Mesendoderm (in vitro differentiated cells): ENCODE data around the gene SOX8.
"Not testable (repeated sequence)": the region's sequence is repeated elsewhere in the genome, so short reads cannot be mapped to it uniquely, and the experiment has no call there.

Source experiments
- DNase-seq: peaks from one replicate; pipeline ENCODE4 v3.0.0; 2013
- H2AK5ac ChIP-seq: 2 replicates; pipeline ENCODE4 v1.6.1; 2013; ENCODE audit warnings: low read length, inconsistent platforms
- H2BK120ac ChIP-seq: 2 replicates; pipeline ENCODE4 v1.6.1; 2013; ENCODE audit warnings: low read depth, mild to moderate bottlenecking, low read length, moderate library complexity, mixed read lengths
- H2BK15ac ChIP-seq: replicated peaks from 2 replicates; pipeline ENCODE4 v1.6.1; 2013; ENCODE audit warnings: low read depth, mild to moderate bottlenecking, moderate library complexity
- H2BK5ac ChIP-seq: 2 replicates; pipeline ENCODE4 v1.6.1; 2013; ENCODE audit warnings: low read length, inconsistent platforms
- H3K18ac ChIP-seq: 2 replicates; pipeline ENCODE4 v1.6.1; 2013; ENCODE audit warnings: mild to moderate bottlenecking, low read length, mixed read lengths
- H3K23ac ChIP-seq: one replicate; pipeline ENCODE4 v1.6.1; 2013; ENCODE audit warnings: low read length
- H3K27ac ChIP-seq: 2 replicates; pipeline ENCODE4 v1.5.1; 2013; ENCODE audit warnings: low read depth, mild to moderate bottlenecking, inconsistent platforms, low read length, moderate library complexity
- H3K27me3 ChIP-seq: 2 replicates; pipeline ENCODE4 v1.6.1; 2013; ENCODE audit warnings: low read length, control low read depth, mild to moderate bottlenecking, inconsistent platforms; ENCODE audit not compliant: insufficient read depth, poor library complexity
- H3K36me3 ChIP-seq: 2 replicates; pipeline ENCODE4 v1.6.1; 2013; ENCODE audit warnings: low read length, inconsistent platforms; ENCODE audit not compliant: control insufficient read depth, insufficient read depth
- H3K4ac ChIP-seq: one replicate; pipeline ENCODE4 v1.6.1; 2013; ENCODE audit warnings: low read depth, mild to moderate bottlenecking, low read length, moderate library complexity
- H3K4me1 ChIP-seq: 2 replicates; pipeline ENCODE4 v1.6.1; 2013; ENCODE audit warnings: low read depth, low read length, inconsistent platforms; ENCODE audit not compliant: control insufficient read depth
- H3K4me2 ChIP-seq: 2 replicates; pipeline ENCODE4 v1.6.1; 2013; ENCODE audit warnings: low read length
- H3K4me3 ChIP-seq: 2 replicates; pipeline ENCODE4 v1.5.1; 2013; ENCODE audit warnings: mild to moderate bottlenecking, low read length
- H3K56ac ChIP-seq: one replicate; pipeline ENCODE4 v1.6.1; 2013; ENCODE audit warnings: low read length
- H3K79me1 ChIP-seq: 2 replicates; pipeline ENCODE4 v1.6.1; 2013; ENCODE audit warnings: low read length, inconsistent platforms
- H3K79me2 ChIP-seq: 2 replicates; pipeline ENCODE4 v1.6.1; 2013; ENCODE audit warnings: mild to moderate bottlenecking, low read length; ENCODE audit not compliant: control insufficient read depth, insufficient read depth
- H3K9ac ChIP-seq: 2 replicates; pipeline ENCODE4 v1.6.1; 2013; ENCODE audit warnings: low read length, inconsistent platforms
- H4K5ac ChIP-seq: one replicate; pipeline ENCODE4 v1.6.1; 2013; ENCODE audit warnings: low read length
- H4K8ac ChIP-seq: one replicate; pipeline ENCODE4 v1.6.1; 2013; ENCODE audit warnings: low read depth, mild to moderate bottlenecking, control low read depth, low read length, moderate library complexity
- WGBS: extraction: QIAGEN DNeasy Blood & Tissue Kit; methylation state at CpG from one replicate; pipeline ENCODE4 v1.1.7; 2013; ENCODE audit warnings: low lambda C conversion rate, missing lambda C conversion rate; ENCODE audit not compliant: insufficient coverage; ENCODE audit errors: extremely low coverage; 5-methylcytosine and 5-hydroxymethylcytosine counted together

SOX8 gene

DNA sequence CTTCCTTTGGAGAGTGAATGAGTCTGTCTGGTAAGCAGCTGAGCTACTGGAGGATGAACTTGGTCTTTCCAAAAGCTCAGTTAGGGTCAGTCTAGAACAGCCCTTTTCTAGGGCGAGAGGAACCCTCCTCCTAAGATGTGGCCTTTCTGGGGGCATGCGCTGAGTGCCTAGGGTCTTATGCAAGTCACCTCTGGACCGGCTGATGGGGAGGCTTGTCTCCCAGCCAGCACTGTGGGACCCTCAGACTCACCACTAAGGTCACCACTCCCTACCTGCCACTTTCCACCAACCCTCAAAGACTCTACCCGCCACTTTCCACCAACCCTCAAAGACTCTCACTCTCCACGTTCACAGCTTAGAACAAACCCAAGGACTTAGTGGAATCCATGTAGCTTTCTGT is 37.6 kb upstream of the SOX8 start:
- no peak overlapping the region for H3K4me2 ChIP-seq

DNA sequence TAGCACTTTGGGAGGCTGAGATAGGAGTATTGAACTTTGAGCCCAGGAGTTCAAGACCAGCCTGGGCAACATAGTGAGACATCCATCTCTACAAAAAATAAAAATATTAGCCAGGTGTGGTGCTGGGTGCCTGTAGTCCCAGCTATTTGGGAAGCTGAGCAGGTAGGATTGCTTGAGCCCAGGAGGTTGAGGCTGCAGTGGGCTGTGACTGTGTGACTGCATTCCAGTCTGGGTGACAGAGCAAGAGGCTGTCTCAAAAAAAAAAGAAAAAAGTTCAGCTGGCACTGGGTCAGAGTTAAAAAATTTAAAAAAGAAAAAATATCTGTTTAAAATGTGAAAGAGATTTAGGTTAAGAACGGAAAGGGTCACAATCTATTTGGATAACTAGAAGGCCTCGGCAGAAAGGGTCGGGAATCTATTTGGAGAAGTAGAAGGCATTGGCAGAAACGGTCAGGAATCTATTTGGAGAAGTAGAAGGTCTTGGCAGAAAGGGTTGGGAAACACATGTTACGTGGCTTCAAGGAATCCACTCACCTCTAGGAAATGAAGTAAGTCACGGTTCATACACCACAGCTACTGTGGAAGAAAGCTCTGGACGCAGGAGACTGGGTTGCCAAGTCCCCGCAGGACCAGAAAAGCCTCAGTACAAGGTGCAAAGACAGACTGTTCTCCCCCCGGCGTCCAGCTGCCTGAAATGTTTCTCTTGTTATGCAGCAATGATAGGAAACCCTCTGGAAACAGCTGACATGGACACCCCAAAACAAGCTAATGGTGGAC is 36.1 kb upstream of the SOX8 start:
- H3K4me2 ChIP-seq, result no peak overlapping the region
- no peaks in the 10 kb centered on the region for H3K36me3 ChIP-seq
- no peak overlapping the region for H3K9ac ChIP-seq
- H3K79me2 ChIP-seq, result no peaks in the 10 kb centered on the region
- H2AK5ac ChIP-seq, result no peak overlapping the region
- DNase-seq, result no peak
- H3K18ac ChIP-seq, result no peak overlapping the region
- no peak overlapping the region for H4K5ac ChIP-seq
- no peaks in the 10 kb centered on the region for H3K79me1 ChIP-seq
- H3K27ac ChIP-seq, result no peak overlapping the region
- no peak overlapping the region for H4K8ac ChIP-seq
- no peak overlapping the region for H2BK5ac ChIP-seq
- no peaks in the 10 kb centered on the region for H3K4me1 ChIP-seq
- H2BK120ac ChIP-seq, result no peak overlapping the region
- H2BK15ac ChIP-seq, result no peak overlapping the region
- WGBS, result 100% methylated on average over 3 of the region's 10 CpGs
- no peak overlapping the region for H3K4me3 ChIP-seq
- no peak overlapping the region for H3K23ac ChIP-seq
- no peaks in the 10 kb centered on the region for H3K27me3 ChIP-seq
- H3K4ac ChIP-seq, result no peak overlapping the region
- no peak overlapping the region for H3K56ac ChIP-seq

More for the DNA sequence above, 37.6 kb upstream of the SOX8 start:
- H4K8ac ChIP-seq, result no peak overlapping the region
- H2BK5ac ChIP-seq, result no peak overlapping the region
- no peaks in the 10 kb centered on the region for H3K79me2 ChIP-seq
- no peaks in the 10 kb centered on the region for H3K4me1 ChIP-seq
- H2BK120ac ChIP-seq, result no peak overlapping the region
- no peak for DNase-seq
- no peak overlapping the region for H3K27ac ChIP-seq
- no peak overlapping the region for H3K9ac ChIP-seq
- H3K4ac ChIP-seq, result no peak overlapping the region
- no peak overlapping the region for H3K18ac ChIP-seq
- no peak overlapping the region for H2BK15ac ChIP-seq
- no peak overlapping the region for H3K4me3 ChIP-seq
- no CpG with 5 or more reads among the region's 5 CpGs for WGBS
- no peaks in the 10 kb centered on the region for H3K27me3 ChIP-seq
- H3K36me3 ChIP-seq, result no peaks in the 10 kb centered on the region
- H3K23ac ChIP-seq, result no peak overlapping the region
- no peak overlapping the region for H3K56ac ChIP-seq
- H3K79me1 ChIP-seq, result no peaks in the 10 kb centered on the region
- H2AK5ac ChIP-seq, result no peak overlapping the region
- no peak overlapping the region for H4K5ac ChIP-seq

DNA sequence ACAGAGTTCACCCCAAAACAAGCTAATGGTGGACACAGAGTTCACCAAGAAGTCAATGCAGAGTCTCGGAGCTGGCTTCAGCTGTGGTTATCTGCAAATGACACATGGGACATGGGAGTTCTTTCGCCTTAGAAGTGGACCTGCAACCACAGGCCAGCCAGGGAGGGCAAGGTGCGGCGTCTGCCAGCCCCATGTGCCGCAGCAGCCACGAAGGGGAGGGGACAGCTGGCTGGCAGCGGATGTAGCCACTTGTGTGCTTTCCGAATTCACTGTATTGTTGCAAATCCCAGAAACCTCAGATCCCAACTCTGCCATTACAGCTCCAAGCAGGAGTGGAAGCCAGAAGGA is 35.5 kb upstream of the SOX8 start:
- DNase-seq, result no peak
- no peak overlapping the region for H4K5ac ChIP-seq
- H3K23ac ChIP-seq, result no peak overlapping the region
- no peak overlapping the region for H3K4me3 ChIP-seq
- H3K18ac ChIP-seq, result no peak overlapping the region
- no peak overlapping the region for H4K8ac ChIP-seq
- no peak overlapping the region for H2BK15ac ChIP-seq
- WGBS, result no CpG with 5 or more reads among the region's 8 CpGs
- no peaks in the 10 kb centered on the region for H3K79me2 ChIP-seq
- no peak overlapping the region for H3K4ac ChIP-seq
- H3K27me3 ChIP-seq, result no peaks in the 10 kb centered on the region
- no peak overlapping the region for H3K9ac ChIP-seq
- no peak overlapping the region for H2BK120ac ChIP-seq
- H3K79me1 ChIP-seq, result no peaks in the 10 kb centered on the region
- H3K36me3 ChIP-seq, result no peaks in the 10 kb centered on the region
- no peak overlapping the region for H2BK5ac ChIP-seq
- no peak overlapping the region for H3K56ac ChIP-seq
- H2AK5ac ChIP-seq, result no peak overlapping the region
- no peaks in the 10 kb centered on the region for H3K4me1 ChIP-seq
- H3K27ac ChIP-seq, result no peak overlapping the region
- no peak overlapping the region for H3K4me2 ChIP-seq

DNA sequence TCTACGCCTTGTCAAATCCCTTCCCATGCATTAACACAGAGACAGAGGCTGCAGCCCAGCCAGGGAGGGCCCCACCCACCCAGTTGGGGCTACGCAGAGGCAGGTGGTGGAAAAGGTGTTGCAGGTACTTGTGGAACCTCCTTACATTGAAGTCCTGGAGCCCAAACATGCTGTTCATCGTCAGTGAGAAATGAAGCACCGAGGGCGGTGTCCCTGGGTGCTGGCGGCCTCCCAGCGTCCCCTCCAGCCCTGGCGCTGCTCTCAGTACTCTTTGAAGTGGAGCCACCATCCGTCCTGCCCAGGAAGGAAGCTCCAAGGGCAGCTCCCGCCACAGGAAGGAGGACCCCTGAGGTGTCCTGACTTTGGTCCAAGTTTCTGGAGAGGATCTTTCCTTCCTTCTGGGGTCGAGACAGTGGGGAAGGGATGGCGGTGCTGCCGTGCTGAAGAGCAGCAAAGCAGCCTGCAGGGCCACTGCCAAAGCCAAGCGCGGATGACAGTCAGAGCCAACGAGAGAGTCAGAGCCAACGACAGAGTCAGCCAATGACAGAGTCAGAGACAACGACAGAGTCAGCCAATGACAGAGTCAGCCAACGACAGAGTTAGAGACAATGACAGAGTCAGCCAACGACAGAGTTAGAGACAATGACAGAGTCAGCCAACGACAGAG is 34.2 kb upstream of the SOX8 start:
- H3K23ac ChIP-seq, result no peak overlapping the region
- no peak for DNase-seq
- no peak overlapping the region for H3K27ac ChIP-seq
- H3K79me2 ChIP-seq, result no peaks in the 10 kb centered on the region
- no CpG with 5 or more reads among the region's 21 CpGs for WGBS
- H3K79me1 ChIP-seq, result no peaks in the 10 kb centered on the region
- no peak overlapping the region for H3K4ac ChIP-seq
- H3K36me3 ChIP-seq, result no peaks in the 10 kb centered on the region
- H4K8ac ChIP-seq, result no peak overlapping the region
- H2BK5ac ChIP-seq, result no peak overlapping the region
- H2BK15ac ChIP-seq, result no peak overlapping the region
- no peaks in the 10 kb centered on the region for H3K4me1 ChIP-seq
- H2AK5ac ChIP-seq, result no peak overlapping the region
- H3K27me3 ChIP-seq, result no peaks in the 10 kb centered on the region
- H2BK120ac ChIP-seq, result no peak overlapping the region
- no peak overlapping the region for H3K18ac ChIP-seq
- H3K56ac ChIP-seq, result no peak overlapping the region
- no peak overlapping the region for H3K4me2 ChIP-seq
- H3K9ac ChIP-seq, result no peak overlapping the region
- H3K4me3 ChIP-seq, result no peak overlapping the region
- H4K5ac ChIP-seq, result no peak overlapping the region

DNA sequence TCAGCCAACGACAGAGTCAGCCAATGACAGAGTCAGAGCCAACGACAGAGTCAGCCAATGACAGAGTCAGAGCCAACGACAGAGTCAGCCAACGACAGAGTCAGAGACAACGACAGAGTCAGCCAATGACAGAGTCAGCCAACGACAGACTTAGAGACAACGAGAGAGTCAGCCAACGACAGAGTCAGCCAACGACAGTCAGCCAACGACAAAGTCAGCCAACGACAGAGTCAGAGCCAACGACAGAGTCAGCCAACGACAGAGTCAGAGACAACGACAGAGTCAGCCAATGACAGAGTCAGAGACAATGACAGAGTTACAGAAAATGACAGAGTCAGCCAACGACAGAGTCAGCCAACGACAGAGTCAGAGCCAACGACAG is 33.7 kb upstream of the SOX8 start:
- H3K4me3 ChIP-seq, H3K27me3 ChIP-seq, H3K23ac ChIP-seq, H3K79me2 ChIP-seq, H4K5ac ChIP-seq, H3K4me2 ChIP-seq, H4K8ac ChIP-seq, H3K79me1 ChIP-seq, H2AK5ac ChIP-seq, H3K4ac ChIP-seq, H2BK15ac ChIP-seq, H3K4me1 ChIP-seq, DNase-seq, H3K9ac ChIP-seq, H3K27ac ChIP-seq, H3K56ac ChIP-seq, H2BK120ac ChIP-seq, H2BK5ac ChIP-seq, H3K18ac ChIP-seq, H3K36me3 ChIP-seq: not testable (repeated sequence)
- no CpG with 5 or more reads among the region's 17 CpGs for WGBS

DNA sequence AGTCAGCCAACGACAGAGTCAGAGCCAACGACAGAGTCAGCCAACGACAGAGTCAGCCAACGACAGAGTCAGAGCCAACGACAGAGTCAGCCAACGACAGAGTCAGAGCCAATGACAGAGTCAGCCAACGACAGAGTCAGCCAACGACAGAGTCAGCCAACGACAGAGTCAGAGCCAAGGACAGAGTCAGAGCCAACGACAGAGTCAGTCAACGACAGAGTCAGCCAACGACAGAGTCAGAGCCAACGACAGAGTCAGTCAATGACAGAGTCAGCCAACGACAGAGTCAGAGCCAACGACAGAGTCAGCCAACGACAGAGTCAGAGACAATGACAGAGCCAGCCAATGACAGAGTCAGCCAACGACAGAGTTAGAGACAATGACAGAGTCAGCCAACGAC is 32.8 kb upstream of the SOX8 start:
- H3K36me3 ChIP-seq, H3K23ac ChIP-seq, H2AK5ac ChIP-seq, H3K79me1 ChIP-seq, H3K27me3 ChIP-seq, H3K56ac ChIP-seq, H3K4me3 ChIP-seq, H4K8ac ChIP-seq, H2BK15ac ChIP-seq, H2BK120ac ChIP-seq, DNase-seq, H3K4me2 ChIP-seq, H3K18ac ChIP-seq, H3K9ac ChIP-seq, H3K4ac ChIP-seq, H2BK5ac ChIP-seq, H3K27ac ChIP-seq, H3K4me1 ChIP-seq, H3K79me2 ChIP-seq, H4K5ac ChIP-seq: not testable (repeated sequence)
- WGBS, result no CpG with 5 or more reads among the region's 18 CpGs
